Testis (tissue), 2 donors: ENCODE measurements around the gene EFNB3.

Experiments
- POLR2A ChIP-seq: fragments of 450-650 bp; IDR thresholded peaks from one replicate; pipeline ENCODE4 v1.6.1; 2017; ENCODE audit warnings: antibody characterized with exemption, mild to moderate bottlenecking, moderate library complexity
- TF ChIP-seq, protein P1 (sequence below), 3 experiments: fragments of 450-650 bp in 2 of 3; fragments of 200-600 bp in 1 of 3; sonication (generic) in 1 of 3; IDR thresholded peaks; one replicate each; pipeline ENCODE4 v1.5.1; 2016 to 2019; ENCODE audit warnings: antibody characterized with exemption in 3 of 3, mild to moderate bottlenecking in 2 of 3, moderate library complexity in 1 of 3

DNA sequence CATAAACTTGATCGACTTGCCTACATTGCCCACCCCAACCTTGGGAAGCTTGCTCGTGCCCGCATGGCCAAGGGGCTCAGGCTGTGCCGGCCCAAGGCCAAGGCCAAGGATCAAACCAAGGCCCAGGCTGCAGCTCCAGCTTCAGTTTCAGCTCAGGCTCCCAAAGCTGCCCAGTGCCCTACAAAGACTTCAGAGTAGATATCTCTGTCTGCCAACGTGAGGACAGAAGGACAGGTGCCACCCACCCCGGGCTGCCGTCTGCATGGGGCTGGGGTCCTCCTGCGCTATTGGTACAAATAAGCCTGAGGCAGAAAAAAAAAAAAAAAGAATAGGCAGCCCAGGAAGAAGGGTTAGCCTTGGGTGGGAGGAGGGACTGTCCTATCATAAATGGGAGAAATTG lies 49.7 kb downstream of the EFNB3 start:
- TF ChIP-seq, protein P1, sequence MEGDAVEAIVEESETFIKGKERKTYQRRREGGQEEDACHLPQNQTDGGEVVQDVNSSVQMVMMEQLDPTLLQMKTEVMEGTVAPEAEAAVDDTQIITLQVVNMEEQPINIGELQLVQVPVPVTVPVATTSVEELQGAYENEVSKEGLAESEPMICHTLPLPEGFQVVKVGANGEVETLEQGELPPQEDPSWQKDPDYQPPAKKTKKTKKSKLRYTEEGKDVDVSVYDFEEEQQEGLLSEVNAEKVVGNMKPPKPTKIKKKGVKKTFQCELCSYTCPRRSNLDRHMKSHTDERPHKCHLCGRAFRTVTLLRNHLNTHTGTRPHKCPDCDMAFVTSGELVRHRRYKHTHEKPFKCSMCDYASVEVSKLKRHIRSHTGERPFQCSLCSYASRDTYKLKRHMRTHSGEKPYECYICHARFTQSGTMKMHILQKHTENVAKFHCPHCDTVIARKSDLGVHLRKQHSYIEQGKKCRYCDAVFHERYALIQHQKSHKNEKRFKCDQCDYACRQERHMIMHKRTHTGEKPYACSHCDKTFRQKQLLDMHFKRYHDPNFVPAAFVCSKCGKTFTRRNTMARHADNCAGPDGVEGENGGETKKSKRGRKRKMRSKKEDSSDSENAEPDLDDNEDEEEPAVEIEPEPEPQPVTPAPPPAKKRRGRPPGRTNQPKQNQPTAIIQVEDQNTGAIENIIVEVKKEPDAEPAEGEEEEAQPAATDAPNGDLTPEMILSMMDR (IDR thresholded peaks at IDR 0.05) = no peak
- TF ChIP-seq POLR2A = no peak
